ENCODE measurements around the gene AHCYL2.

DNA sequence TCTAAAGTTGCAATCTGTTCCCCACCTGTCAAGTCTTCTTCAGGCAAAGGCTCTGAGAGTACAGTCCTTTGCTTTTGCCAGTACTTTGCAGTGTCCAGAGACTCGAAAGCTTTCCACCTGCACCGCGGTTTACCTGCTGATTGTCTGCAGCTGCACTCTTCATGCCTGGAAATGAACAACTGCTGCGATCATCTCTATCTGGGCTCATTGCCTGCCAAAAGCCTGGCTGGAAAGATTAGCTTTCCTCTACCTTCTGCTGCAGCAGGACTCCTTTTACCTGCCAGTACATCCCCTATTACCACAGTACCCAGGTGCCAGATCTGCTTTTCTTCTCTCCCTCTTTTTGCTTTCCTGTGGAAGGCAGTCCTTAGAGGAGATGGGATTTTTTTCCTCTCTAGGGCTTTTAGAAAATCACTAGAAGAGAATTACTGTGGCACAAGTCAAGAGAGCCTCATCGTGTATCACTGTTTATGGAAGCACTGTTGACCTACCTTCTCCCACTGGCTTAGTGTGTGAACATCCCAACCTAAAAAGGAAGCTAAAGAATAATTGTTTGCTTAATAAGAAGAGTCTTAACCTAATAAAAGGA lies 211.6 kb downstream of the AHCYL2 start:
- TF ChIP-seq, protein P1, sequence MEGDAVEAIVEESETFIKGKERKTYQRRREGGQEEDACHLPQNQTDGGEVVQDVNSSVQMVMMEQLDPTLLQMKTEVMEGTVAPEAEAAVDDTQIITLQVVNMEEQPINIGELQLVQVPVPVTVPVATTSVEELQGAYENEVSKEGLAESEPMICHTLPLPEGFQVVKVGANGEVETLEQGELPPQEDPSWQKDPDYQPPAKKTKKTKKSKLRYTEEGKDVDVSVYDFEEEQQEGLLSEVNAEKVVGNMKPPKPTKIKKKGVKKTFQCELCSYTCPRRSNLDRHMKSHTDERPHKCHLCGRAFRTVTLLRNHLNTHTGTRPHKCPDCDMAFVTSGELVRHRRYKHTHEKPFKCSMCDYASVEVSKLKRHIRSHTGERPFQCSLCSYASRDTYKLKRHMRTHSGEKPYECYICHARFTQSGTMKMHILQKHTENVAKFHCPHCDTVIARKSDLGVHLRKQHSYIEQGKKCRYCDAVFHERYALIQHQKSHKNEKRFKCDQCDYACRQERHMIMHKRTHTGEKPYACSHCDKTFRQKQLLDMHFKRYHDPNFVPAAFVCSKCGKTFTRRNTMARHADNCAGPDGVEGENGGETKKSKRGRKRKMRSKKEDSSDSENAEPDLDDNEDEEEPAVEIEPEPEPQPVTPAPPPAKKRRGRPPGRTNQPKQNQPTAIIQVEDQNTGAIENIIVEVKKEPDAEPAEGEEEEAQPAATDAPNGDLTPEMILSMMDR (IDR thresholded peaks at IDR 0.05), result no peak
- no peak for TF ChIP-seq E2F4 (CRISPR knock-in tag; IDR thresholded peaks at IDR 0.05; ENCODE audit: borderline replicate concordance, low read depth)
- TF ChIP-seq GABPB1 (CRISPR knock-in tag; IDR thresholded peaks at IDR 0.05), result no peak
